SJCRH30 (cell line): ENCODE results near the gene AHCYL2. TPM values are rescaled to one million over a fixed set of nuclear protein-coding genes. Genes with fewer than 3 reads are reported as not detected.
A peak's percentile ranks its signal among the peaks of the same experiment; 100 is the strongest.
"Not testable (repeated sequence)": the region's sequence is repeated elsewhere in the genome, so short reads cannot be mapped to it uniquely, and the experiment has no call there.

Experiments used
- DNase-seq, 2 experiments: peaks; one replicate each; pipeline ENCODE4 v3.0.0-alpha.2; 2015 to 2020
- H3K27ac ChIP-seq: fragments of 250-450 bp; sonication (Bioruptor Pico); 2 replicates; pipeline ENCODE4 v1.5.1; 2020; ENCODE audit warnings: mild to moderate bottlenecking, moderate library complexity
- H3K27me3 ChIP-seq: fragments of 250-450 bp; sonication (Bioruptor Pico); 2 replicates; pipeline ENCODE4 v1.5.1; 2020; ENCODE audit warnings: mild to moderate bottlenecking, moderate library complexity
- H3K36me3 ChIP-seq: fragments of 250-450 bp; sonication (Bioruptor Pico); 2 replicates; pipeline ENCODE4 v1.5.1; 2020; ENCODE audit warnings: mild to moderate bottlenecking, moderate library complexity
- H3K4me1 ChIP-seq: fragments of 250-450 bp; sonication (Bioruptor Pico); 2 replicates; pipeline ENCODE4 v1.5.1; 2020; ENCODE audit warnings: mild to moderate bottlenecking, moderate library complexity
- H3K4me3 ChIP-seq: fragments of 250-450 bp; sonication (Bioruptor Pico); 2 replicates; pipeline ENCODE4 v1.5.1; 2020; ENCODE audit warnings: mild to moderate bottlenecking, moderate library complexity
- H3K9me3 ChIP-seq: fragments of 250-450 bp; sonication (Bioruptor Pico); replicated peaks from 2 replicates; pipeline ENCODE4 v1.5.1; 2020; ENCODE audit warnings: mild to moderate bottlenecking, moderate library complexity
- total RNA-seq: library from RNA; depleted of rRNA; stranded (reverse); fragments of >200 nt; shearing (Covaris generic); gene quantifications from 2 replicates; pipeline ENCODE4 v1.2.3, GENCODE V29; 2014

Gene AHCYL2
- total RNA-seq, 1 experiment from 2014 or later = 10.9 TPM

DNA sequence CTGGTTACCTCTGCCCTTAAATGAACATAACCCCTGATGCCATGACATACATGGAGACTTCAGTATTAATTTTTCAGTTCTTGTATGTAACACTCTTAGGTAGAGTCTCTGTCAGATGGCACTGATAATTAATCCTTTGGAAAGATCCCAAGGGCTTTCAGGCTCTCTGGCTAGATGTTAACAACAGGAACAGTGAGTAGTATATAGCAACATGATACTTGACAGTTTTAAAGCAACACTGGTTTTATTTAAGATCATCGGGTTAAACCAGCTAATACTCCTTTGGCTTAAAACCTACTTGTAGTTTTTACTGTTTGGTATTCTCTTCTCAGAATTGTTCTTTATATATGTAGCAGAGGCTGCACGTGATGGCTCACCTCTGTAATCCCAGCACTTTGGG is 27.3 kb downstream of the AHCYL2 start:
- Histone ChIP-seq H3K9me3 (no peaks in the 10 kb centered on the region), H3K27ac (no peak overlapping the region), H3K4me1 (no peaks in the 10 kb centered on the region), H3K36me3 (no peaks in the 10 kb centered on the region), H3K27me3 (no peaks in the 10 kb centered on the region), H3K4me3 (no peak overlapping the region)
- DNase-seq = no peak

DNA sequence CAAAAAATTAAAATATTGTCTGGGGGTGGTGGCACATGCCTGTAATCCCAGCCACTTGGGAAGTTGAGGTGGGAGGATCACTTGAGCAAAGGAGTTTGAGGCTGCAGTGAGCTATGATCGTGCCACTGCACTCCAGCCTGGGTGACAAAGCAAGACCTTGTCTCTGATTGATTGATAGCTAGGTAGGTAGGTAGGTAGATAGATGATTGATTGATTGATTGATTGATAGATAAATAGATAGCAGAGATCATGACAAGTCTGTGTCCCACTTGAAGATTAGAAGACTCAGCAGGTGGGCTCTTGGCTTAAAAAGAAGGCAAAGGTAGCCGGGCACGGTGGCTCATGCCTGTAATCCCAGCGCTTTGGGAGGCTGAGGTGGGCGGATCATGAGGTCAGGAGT is 27.8 kb downstream of the AHCYL2 start:
- H3K36me3 ChIP-seq, DNase-seq, H3K27ac ChIP-seq, H3K9me3 ChIP-seq, H3K27me3 ChIP-seq, H3K4me1 ChIP-seq, H3K4me3 ChIP-seq: not testable (repeated sequence)

DNA sequence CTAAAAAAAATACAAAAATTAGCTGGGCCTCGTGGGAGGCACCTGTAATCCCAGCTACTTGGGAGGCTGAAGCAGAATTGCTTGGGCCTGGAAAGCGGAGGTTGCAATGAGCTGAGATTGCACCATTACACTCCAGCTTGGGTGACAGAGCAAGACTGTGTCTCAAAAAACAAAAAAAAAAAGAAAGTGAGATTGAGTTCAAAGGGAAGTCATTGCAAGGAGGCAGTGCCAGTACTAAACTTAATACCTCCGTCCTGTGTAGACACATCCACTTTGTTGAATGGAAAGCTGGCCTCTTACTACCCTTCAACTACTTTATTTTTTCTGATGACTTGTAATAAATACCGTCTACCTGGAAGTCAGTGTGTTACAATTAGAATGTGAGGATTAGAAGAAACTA is 31.0 kb downstream of the AHCYL2 start:
- no peak for DNase-seq
- H3K4me3 ChIP-seq = no peak overlapping the region
- peaks cover 6% of the 10 kb centered on the region; the same call in 1 of the 2 replicates for H3K4me1 ChIP-seq
- no peaks in the 10 kb centered on the region for H3K9me3 ChIP-seq
- H3K27ac ChIP-seq = no peak overlapping the region
- H3K36me3 ChIP-seq = no peaks in the 10 kb centered on the region
- no peaks in the 10 kb centered on the region for H3K27me3 ChIP-seq

- no peaks in the 10 kb centered on the region for H3K36me3 ChIP-seq
- H3K27me3 ChIP-seq = no peaks in the 10 kb centered on the region
- H3K27ac ChIP-seq = no peak overlapping the region
- no peak overlapping the region for H3K4me3 ChIP-seq
- no peak for DNase-seq
- no peaks in the 10 kb centered on the region for H3K9me3 ChIP-seq
- H3K4me1 ChIP-seq = peaks cover 6% of the 10 kb centered on the region; the same call in 1 of the 2 replicates
These were observed 31.4 kb downstream of the AHCYL2 start for GRCh38 chr7:129256221-129256620.

- Histone ChIP-seq H3K27me3 (no peaks in the 10 kb centered on the region), H3K4me3 (no peak overlapping the region), H3K4me1 (peaks cover 6% of the 10 kb centered on the region), H3K9me3 (no peaks in the 10 kb centered on the region), H3K27ac (no peak overlapping the region), H3K36me3 (no peaks in the 10 kb centered on the region)
- DNase-seq = no peak
These were observed 32.3 kb downstream of the AHCYL2 start for GRCh38 chr7:129257168-129257567.

GRCh38 chr7:129258649-129259389 is 34.0 kb downstream of the AHCYL2 start:
- peak in 1 of 2 experiments; percentile 14 for DNase-seq
- H3K36me3 ChIP-seq = no peaks in the 10 kb centered on the region
- no peak overlapping the region for H3K27ac ChIP-seq
- no peaks in the 10 kb centered on the region for H3K9me3 ChIP-seq
- H3K4me3 ChIP-seq = no peak overlapping the region
- H3K4me1 ChIP-seq = peaks cover 16% of the 10 kb centered on the region
- no peaks in the 10 kb centered on the region for H3K27me3 ChIP-seq

DNA sequence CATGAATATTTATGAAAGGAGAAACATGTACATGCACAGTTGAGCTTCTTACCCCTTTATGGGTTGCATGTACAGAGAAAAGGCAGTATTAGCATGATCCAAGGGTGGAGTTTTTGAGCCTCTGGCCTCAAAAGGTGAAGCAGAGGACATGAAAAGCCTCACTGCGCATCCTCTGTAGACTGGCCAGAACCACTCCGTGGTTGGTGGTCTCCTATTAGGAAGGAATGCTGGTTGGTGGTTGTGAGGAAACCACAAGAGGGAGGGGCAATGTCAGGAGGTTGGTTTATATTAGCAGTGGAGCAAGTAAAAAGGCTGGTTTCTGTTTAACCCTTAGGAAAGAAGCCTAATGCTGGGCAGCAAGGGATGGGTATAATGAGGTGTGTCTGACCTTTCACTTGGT is 37.5 kb downstream of the AHCYL2 start:
- no peaks in the 10 kb centered on the region for H3K27me3 ChIP-seq
- no peak overlapping the region for H3K27ac ChIP-seq
- no peaks in the 10 kb centered on the region for H3K36me3 ChIP-seq
- peak; percentile 52 to 64 for DNase-seq
- peaks cover 28% of the 10 kb centered on the region for H3K4me1 ChIP-seq
- no peak overlapping the region for H3K4me3 ChIP-seq
- H3K9me3 ChIP-seq = no peaks in the 10 kb centered on the region

GRCh38 chr7:129263168-129263567 is 38.3 kb downstream of the AHCYL2 start:
- peaks cover 28% of the 10 kb centered on the region for H3K4me1 ChIP-seq
- no peak for DNase-seq
- no peaks in the 10 kb centered on the region for H3K27me3 ChIP-seq
- no peaks in the 10 kb centered on the region for H3K36me3 ChIP-seq
- no peak overlapping the region for H3K4me3 ChIP-seq
- no peaks in the 10 kb centered on the region for H3K9me3 ChIP-seq
- H3K27ac ChIP-seq = no peak overlapping the region

DNA sequence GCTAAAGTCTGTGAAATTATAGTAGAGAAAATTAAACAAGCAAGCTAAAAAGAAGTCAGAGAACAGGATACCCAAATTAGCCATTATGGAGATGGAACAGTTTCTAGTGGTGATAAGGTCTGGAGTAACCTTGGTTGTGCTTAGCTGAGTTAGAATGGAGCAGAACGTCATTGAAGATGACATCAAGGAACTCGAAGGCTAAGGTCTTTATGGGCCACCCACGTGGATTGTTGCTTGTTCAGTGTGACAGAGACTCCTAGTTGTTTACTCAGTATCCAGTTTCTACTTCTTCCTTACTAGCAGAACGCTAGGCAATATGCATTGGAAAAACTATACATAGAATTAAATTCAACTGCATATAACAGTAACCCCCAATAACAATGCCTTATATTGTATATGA is 39.7 kb downstream of the AHCYL2 start:
- Histone ChIP-seq H3K4me3 (no peak overlapping the region), H3K4me1 (peaks cover 29% of the 10 kb centered on the region), H3K9me3 (no peaks in the 10 kb centered on the region), H3K27ac (no peak overlapping the region; the same call in 1 of the 2 replicates), H3K27me3 (no peaks in the 10 kb centered on the region), H3K36me3 (no peaks in the 10 kb centered on the region)
- DNase-seq = peak; percentile 55 to 65

- no peak overlapping the region for H3K27ac ChIP-seq
- no peaks in the 10 kb centered on the region for H3K36me3 ChIP-seq
- DNase-seq = no peak
- peaks cover 29% of the 10 kb centered on the region for H3K4me1 ChIP-seq
- H3K27me3 ChIP-seq = no peaks in the 10 kb centered on the region
- H3K4me3 ChIP-seq = no peak overlapping the region
- no peaks in the 10 kb centered on the region for H3K9me3 ChIP-seq
These were observed 40.5 kb downstream of the AHCYL2 start for GRCh38 chr7:129265328-129265727.

GRCh38 chr7:129266181-129266580 is 41.4 kb downstream of the AHCYL2 start:
- Histone ChIP-seq H3K9me3 (no peaks in the 10 kb centered on the region), H3K36me3 (no peaks in the 10 kb centered on the region)

DNA sequence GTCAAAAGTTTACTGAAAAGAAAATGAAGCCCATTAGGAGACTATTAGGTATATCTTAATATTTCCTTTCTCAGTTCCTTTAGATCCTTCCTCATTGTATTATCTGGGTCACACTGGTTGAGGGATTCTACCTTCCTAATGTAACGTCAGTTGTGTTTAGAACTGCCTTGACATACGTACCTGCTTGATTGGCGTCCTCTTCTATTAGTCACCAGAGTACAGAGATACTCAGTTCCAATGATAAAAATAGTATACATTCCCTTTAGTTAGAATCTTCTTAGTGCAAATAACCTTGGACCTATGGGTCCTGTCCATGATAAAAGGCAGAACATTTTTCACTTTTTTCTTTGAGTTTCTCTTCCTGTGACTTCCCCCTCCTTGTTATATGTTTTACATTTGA is 45.2 kb downstream of the AHCYL2 start:
- Histone ChIP-seq H3K4me1 (peaks cover 8% of the 10 kb centered on the region), H3K36me3 (no peaks in the 10 kb centered on the region), H3K4me3 (no peak overlapping the region), H3K27me3 (no peaks in the 10 kb centered on the region), H3K27ac (no peak overlapping the region), H3K9me3 (no peaks in the 10 kb centered on the region)
- no peak for DNase-seq

More at GRCh38 chr7:129266181-129266580, 41.4 kb downstream of the AHCYL2 start:
- Histone ChIP-seq H3K27me3 (no peaks in the 10 kb centered on the region), H3K4me3 (no peak overlapping the region), H3K4me1 (peaks cover 29% of the 10 kb centered on the region), H3K27ac (no peak overlapping the region)
- DNase-seq = no peak

DNA sequence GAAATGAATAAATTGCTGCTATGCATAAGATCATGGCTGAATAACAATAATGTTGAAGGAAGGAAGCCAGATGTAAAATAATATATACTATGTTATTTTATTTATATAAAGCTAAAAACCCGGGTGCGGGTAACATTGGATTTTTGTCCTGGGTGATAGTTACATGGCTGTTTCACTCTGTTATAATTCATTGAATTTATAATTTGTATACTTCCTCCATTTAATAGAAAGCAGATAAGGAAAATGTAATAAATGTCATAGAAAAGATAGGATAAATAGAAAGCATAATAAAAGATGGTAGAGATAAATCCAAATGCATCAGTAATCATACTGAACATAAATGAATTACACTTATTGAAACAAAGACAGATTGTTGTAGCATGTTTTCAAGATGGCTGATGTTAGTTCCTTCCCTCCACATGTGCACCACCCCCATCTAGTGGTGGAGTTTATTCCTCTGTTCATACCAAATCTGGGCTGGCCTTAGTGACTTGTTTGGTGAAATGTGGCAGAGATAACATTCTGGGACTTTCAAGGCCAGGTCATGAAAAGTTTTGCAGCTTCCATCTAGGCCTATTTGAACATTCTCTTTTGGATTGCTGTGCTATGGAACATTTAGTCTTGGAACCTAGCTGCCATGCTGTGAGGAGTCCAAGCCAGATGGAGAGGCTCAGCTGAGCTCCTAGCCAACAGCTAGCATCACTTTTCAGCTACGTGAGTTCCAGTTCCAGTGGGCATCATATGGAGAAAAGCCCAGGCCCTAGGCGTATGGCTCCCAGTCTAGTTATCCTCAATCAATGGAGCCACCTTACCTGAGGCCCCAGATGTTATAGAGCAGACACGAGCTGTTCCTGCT is 46.9 kb downstream of the AHCYL2 start:
- H3K4me3 ChIP-seq = no peak overlapping the region
- peaks cover 6% of the 10 kb centered on the region for H3K4me1 ChIP-seq
- H3K27ac ChIP-seq = no peak overlapping the region
- H3K9me3 ChIP-seq = no peaks in the 10 kb centered on the region
- no peaks in the 10 kb centered on the region; the same call in 1 of the 2 replicates for H3K36me3 ChIP-seq
- H3K27me3 ChIP-seq = no peaks in the 10 kb centered on the region
- DNase-seq = peak; percentile 70 to 84

GRCh38 chr7:129273936-129274335 is 49.1 kb downstream of the AHCYL2 start:
- Histone ChIP-seq H3K4me3 (no peak overlapping the region), H3K9me3 (no peaks in the 10 kb centered on the region), H3K27me3 (no peaks in the 10 kb centered on the region), H3K27ac (no peak overlapping the region), H3K4me1 (no peaks in the 10 kb centered on the region), H3K36me3 (no peaks in the 10 kb centered on the region; the same call in 1 of the 2 replicates)
- DNase-seq = no peak

- DNase-seq = no peak
- H3K27ac ChIP-seq = no peak overlapping the region
- H3K9me3 ChIP-seq = no peaks in the 10 kb centered on the region
- H3K4me1 ChIP-seq = no peaks in the 10 kb centered on the region
- H3K4me3 ChIP-seq = no peak overlapping the region
- H3K27me3 ChIP-seq = no peaks in the 10 kb centered on the region
- H3K36me3 ChIP-seq = no peaks in the 10 kb centered on the region; the same call in 1 of the 2 replicates
These were observed 52.8 kb downstream of the AHCYL2 start for GRCh38 chr7:129277629-129278028.
